HK-2 (cell line): ENCODE results near the gene PNKP.
"Not testable (repeated sequence)": the region's sequence is repeated elsewhere in the genome, so short reads cannot be mapped to it uniquely, and the experiment has no call there.

Source experiments
- DNase-seq: peaks from one replicate; pipeline ENCODE4 v3.0.0-alpha.2; 2018; ENCODE audit not compliant: unreplicated experiment

The PNKP gene

GRCh38 chr19:49823472-49823871 lies 43.9 kb downstream of the PNKP start:
- no peak for DNase-seq

- DNase-seq: no peak
Measured at GRCh38 chr19:49820125-49820524, 47.3 kb downstream of the PNKP start.

GRCh38 chr19:49819452-49820115 lies 47.8 kb downstream of the PNKP start:
- not testable (repeated sequence) for DNase-seq

- no peak for DNase-seq
Measured at GRCh38 chr19:49818649-49819370, 48.6 kb downstream of the PNKP start.

- DNase-seq: peak; percentile 85
Measured at GRCh38 chr19:49817964-49818648, 49.3 kb downstream of the PNKP start, which contains the start of gene MED25. Gene MED25 (plus strand): TSS chr19:49818289. CDS start chr19:49818342, 53 bp downstream.

GRCh38 chr19:49816590-49816989 lies 50.8 kb downstream of the PNKP start:
- DNase-seq: no peak

GRCh38 chr19:49814010-49814409 lies 53.4 kb downstream of the PNKP start:
- no peak for DNase-seq

GRCh38 chr19:49812997-49813861 lies 54.1 kb downstream of the PNKP start, which contains the start of gene FUZ:
Gene FUZ (minus strand): TSS chr19:49813292. CDS start chr19:49813106, 186 bp downstream.
- DNase-seq: peak; percentile 88

- DNase-seq: no peak
Measured at GRCh38 chr19:49812452-49812996, 54.9 kb downstream of the PNKP start.

- no peak for DNase-seq
Measured at GRCh38 chr19:49811328-49811727, 56.0 kb downstream of the PNKP start.
